Body of pancreas (tissue), 4 donors: ENCODE results near the gene QKI.

ENCODE experiments used
- CTCF ChIP-seq, 7 experiments: fragments of 450-650 bp in 4 of 7; fragments of 200-600 bp in 3 of 7; sonication (generic) in 3 of 7; IDR thresholded peaks; one replicate each; pipeline ENCODE4 v1.5.1; 2016 to 2019; ENCODE audit warnings: antibody characterized with exemption in 7 of 7
- POLR2A ChIP-seq, 3 donors: fragments of 450-650 bp; IDR thresholded peaks; one replicate each; pipeline ENCODE4 v1.6.1; 2016; ENCODE audit warnings: antibody characterized with exemption in 3 of 3, mild to moderate bottlenecking in 2 of 3

GRCh38 chr6:163486821-163487220 is 72.3 kb downstream of the QKI start:
- TF ChIP-seq CTCF (IDR thresholded peaks at IDR 0.05) (no peak), POLR2A (IDR thresholded peaks at IDR 0.05) (no peak)
